ENCODE measurements around the gene PIM3.

PIM3 gene

DNA sequence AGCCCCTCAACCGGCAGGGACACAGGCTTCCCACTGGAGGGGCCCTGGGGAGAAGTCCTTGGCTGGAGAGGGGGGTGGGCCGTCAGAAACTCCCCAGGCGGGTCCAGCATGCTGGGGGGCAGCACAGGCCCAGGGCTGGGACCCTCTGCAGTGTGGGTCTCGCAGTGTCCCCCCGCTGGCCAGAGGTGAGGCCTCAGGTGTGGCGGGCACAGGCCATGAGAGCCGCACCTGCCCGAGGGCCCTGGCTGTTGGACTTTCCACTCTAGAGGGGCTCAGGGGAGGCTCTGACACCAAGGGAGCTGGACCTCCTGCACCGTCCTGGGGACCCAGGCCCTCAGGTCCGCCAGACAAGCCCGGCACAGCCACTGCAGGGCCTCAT lies 10.7 kb upstream of the PIM3 start:
- Histone ChIP-seq H3K27ac (no peak overlapping the region), H3K4me3 (no peak overlapping the region)
- DNase-seq (ENCODE audit: low spot score), result no peak
- TF ChIP-seq, protein P1, sequence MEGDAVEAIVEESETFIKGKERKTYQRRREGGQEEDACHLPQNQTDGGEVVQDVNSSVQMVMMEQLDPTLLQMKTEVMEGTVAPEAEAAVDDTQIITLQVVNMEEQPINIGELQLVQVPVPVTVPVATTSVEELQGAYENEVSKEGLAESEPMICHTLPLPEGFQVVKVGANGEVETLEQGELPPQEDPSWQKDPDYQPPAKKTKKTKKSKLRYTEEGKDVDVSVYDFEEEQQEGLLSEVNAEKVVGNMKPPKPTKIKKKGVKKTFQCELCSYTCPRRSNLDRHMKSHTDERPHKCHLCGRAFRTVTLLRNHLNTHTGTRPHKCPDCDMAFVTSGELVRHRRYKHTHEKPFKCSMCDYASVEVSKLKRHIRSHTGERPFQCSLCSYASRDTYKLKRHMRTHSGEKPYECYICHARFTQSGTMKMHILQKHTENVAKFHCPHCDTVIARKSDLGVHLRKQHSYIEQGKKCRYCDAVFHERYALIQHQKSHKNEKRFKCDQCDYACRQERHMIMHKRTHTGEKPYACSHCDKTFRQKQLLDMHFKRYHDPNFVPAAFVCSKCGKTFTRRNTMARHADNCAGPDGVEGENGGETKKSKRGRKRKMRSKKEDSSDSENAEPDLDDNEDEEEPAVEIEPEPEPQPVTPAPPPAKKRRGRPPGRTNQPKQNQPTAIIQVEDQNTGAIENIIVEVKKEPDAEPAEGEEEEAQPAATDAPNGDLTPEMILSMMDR (IDR thresholded peaks at IDR 0.05), result no peak

DNA sequence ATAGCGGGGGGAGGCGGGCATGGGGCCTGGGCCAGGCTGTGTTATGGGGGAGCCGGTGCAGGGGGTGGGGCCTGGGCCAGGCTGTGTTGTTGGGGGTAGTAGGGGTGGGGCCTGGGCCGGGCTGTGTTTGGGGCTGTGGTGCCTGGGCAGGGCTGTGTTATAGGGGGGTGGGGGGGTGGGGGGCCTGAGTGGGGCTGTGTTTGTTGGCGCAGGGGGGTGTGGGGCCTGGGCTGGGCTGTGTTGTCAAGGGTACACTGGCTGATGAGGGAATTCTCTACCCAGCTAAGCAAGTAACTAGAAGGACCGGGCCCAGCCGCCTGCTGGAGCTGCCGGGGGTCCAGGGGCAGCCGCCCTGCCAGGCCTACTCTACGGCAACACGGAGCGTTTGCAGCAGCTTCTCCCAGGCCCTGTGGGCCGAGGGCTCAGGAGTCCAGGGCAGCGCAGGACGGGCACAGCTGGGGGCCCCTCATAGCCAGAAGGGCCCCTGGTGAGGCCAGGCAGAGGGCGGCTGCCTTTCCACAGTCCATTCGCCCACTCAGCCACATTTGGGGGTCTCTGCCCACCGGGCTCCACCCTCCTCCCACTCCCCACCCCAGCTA lies 10.1 kb upstream of the PIM3 start:
- no peak overlapping the region for H3K4me3 ChIP-seq
- no peak overlapping the region for H3K27ac ChIP-seq
- DNase-seq (ENCODE audit: low spot score), result no peak
- TF ChIP-seq, protein P1 (IDR thresholded peaks at IDR 0.05), result no peak

DNA sequence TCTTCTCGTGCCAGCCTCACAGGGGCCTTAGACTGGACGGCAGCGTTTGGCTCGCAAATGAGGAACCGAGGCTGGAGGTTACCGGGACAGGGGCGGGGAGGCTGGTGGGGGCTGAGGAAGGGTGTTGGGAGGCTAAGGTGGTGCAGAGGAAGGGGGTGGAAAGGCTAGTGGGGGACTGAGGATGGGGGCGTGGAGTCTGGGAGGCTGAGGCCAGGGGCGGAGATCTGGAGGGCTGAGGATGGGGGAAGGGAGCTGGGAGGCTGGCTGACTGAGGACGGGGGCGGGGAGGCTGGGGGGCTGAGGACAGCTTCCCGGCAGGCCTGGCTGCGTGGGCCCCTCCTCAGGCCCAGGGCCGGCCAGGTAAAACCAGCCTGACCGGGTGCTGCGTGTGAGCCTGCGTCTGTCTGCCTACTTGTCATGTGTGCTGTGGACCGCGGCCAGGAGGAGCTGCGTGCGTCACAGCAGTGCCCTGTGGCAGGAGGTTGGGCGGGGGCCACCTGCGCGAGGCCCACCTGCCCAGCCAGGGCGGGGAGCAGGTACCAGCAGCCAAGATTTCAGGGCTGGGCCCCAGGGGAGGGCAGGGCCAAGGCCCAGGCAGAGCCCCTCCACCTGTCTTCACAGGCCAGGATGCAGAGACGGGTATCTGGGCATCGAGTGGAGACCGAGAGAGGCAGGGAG lies 9.4 kb upstream of the PIM3 start:
- DNase-seq (ENCODE audit: low spot score), result no peak
- Histone ChIP-seq H3K27ac (no peak overlapping the region), H3K4me3 (no peak overlapping the region)
- TF ChIP-seq, protein P1 (IDR thresholded peaks at IDR 0.05), result no peak

DNA sequence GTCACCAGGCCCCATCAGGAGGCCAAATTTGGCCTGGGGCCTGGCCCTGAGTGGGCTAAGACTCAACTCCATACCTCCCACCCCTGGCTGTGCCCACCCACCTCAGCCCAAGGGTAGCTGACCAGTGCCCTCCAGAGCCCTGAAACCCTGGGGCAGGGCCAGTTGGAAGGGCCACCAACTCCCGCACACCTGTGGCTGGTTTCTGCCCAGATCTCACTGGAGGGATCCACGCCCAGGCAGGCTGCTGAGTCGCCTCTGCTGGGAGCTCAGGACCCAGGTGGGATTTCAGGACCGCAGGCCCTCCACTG lies 8.9 kb upstream of the PIM3 start:
- TF ChIP-seq, protein P1 (IDR thresholded peaks at IDR 0.05), result no peak
- H3K27ac ChIP-seq, result peak overlapping the region in 1 of 2 donors; percentile 20
- DNase-seq (ENCODE audit: low spot score), result no peak
- no peak overlapping the region for H3K4me3 ChIP-seq

DNA sequence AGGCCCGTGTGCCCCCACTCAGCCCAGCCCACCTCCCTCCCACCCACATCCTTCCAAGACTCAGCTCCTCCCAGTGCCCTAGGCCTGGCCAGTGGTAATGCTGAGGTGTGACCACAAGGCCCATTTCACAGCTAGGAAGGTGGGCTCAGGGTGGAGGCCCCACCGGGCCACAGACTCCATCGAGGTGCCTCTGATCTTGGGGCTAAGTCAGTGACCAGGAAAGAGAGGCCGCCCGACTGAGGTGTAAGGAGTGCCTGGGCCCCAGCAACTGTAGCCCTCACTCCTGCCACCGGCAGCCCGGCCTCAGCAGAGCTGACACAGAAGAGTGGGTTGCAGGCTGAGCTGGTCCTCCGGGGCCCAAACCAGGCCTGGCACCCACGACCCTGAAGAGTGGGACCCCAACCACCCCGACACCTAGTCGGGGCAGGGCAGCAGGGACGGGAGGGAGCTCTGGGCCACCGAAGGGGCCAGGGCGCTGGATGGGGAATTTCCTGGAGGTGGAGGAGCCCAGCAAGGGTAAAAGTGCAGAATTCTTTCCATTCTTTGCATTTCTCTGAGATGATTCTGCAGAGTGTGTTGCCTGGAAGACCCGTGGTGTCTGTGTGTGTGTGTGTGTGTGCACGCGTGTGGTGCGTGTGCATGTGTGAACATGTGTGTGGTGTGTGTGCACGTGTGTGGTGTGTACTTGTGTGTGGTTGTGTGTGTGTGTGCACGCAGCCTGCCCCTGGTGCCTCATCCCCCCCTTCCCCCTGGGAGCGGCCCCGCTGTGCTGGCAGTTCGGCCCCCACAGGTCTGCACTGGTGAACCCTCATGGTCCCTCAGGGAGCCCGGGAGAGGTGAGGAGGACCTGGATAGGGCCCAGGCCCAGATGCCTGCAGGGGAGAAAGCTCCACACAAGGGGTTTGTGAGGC lies 8.3 kb upstream of the PIM3 start:
- peak overlapping the region in 1 of 2 donors; percentile 20 for H3K27ac ChIP-seq
- no peak overlapping the region for H3K4me3 ChIP-seq
- TF ChIP-seq, protein P1 (IDR thresholded peaks at IDR 0.05), result no peak
- no peak for DNase-seq (ENCODE audit: low spot score)

DNA sequence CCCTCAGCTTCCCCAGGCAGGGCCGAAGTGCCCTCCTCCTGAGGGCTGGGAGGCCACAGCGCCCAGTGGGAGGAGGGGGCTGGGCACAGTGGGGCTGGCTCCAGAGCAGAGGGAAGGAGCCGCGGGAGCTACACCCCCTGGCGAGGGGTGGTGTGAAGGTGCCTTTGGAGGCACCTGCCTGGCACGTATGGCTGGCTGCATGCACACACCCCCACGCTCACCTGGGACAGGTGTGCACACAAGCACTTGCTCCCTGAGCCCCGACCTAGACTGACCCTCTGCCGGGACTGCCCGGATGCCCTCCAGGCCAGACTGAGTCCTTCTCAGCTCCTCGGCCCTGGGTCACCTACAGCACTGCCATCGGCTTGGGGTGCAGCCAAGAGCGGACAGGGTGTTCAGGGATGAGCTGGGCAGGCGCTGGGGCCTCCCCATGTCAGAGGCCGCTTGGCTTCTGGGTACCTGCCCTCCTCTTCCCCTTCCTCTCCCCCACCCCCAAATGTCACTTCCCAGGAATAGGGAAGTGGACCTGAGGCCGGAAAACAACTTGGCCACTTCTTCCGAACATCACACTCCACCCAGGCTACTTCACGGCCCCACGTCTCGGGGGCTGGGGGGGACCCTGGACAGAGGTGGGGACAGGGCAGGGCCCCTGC lies 7.4 kb upstream of the PIM3 start:
- H3K27ac ChIP-seq, result peak overlapping the region in 1 of 2 donors; percentile 27
- DNase-seq (ENCODE audit: low spot score), result no peak
- TF ChIP-seq, protein P1 (IDR thresholded peaks at IDR 0.05), result no peak
- H3K4me3 ChIP-seq, result no peak overlapping the region
